GM19025 (cell line): ENCODE results near the gene CEACAM7.

Experiments used
- ATAC-seq: cut with Tn5 transposase; IDR thresholded peaks from one replicate; pipeline ENCODE4 v1.9.1; 2021; ENCODE audit warnings: mild to moderate bottlenecking, low read depth, moderate library complexity; ENCODE audit not compliant: unreplicated experiment

The CEACAM7 gene

GRCh38 chr19:41701401-41702075 is 13.5 kb upstream of the CEACAM7 start:
- no peak for ATAC-seq

GRCh38 chr19:41700381-41701195 is 12.5 kb upstream of the CEACAM7 start:
- ATAC-seq = no peak

GRCh38 chr19:41699968-41700323 is 11.9 kb upstream of the CEACAM7 start:
- no peak for ATAC-seq

- ATAC-seq = no peak
Measured at GRCh38 chr19:41699231-41699967, 11.3 kb upstream of the CEACAM7 start.

- ATAC-seq = no peak
Measured at GRCh38 chr19:41698746-41699230, 10.7 kb upstream of the CEACAM7 start.

GRCh38 chr19:41697198-41697855 is 9.3 kb upstream of the CEACAM7 start:
- no peak for ATAC-seq

- ATAC-seq = no peak
Measured at GRCh38 chr19:41696402-41697197, 8.5 kb upstream of the CEACAM7 start.

- no peak for ATAC-seq
Measured at GRCh38 chr19:41695745-41696144, 7.7 kb upstream of the CEACAM7 start.

GRCh38 chr19:41694831-41695635 is 7.0 kb upstream of the CEACAM7 start:
- ATAC-seq = no peak

- no peak for ATAC-seq
Measured at GRCh38 chr19:41694196-41694595, 6.1 kb upstream of the CEACAM7 start.

- ATAC-seq = no peak
Measured at GRCh38 chr19:41691268-41691970, 3.3 kb upstream of the CEACAM7 start.

- no peak for ATAC-seq
Measured at GRCh38 chr19:41690801-41691065, 2.7 kb upstream of the CEACAM7 start.

GRCh38 chr19:41689993-41690800 is 2.1 kb upstream of the CEACAM7 start:
- no peak for ATAC-seq

GRCh38 chr19:41688687-41689086 is 617 bp upstream of the CEACAM7 start:
- no peak for ATAC-seq

- ATAC-seq = no peak
Measured at GRCh38 chr19:41687419-41687818, 651 bp downstream of the CEACAM7 start.

GRCh38 chr19:41682437-41682836 is 5.6 kb downstream of the CEACAM7 start:
- ATAC-seq = no peak

- no peak for ATAC-seq
Measured at GRCh38 chr19:41671486-41671885, 16.6 kb downstream of the CEACAM7 start.

- ATAC-seq = no peak
Measured at GRCh38 chr19:41670755-41671154, 17.3 kb downstream of the CEACAM7 start.
